Muscle layer of duodenum (tissue), 2 donors: ENCODE data around the gene HTT.

Source experiments
- H3K27ac ChIP-seq: one replicate; pipeline ENCODE4 v1.7.0; 2013; ENCODE audit warnings: mild to moderate bottlenecking, low read length
- H3K27me3 ChIP-seq: one replicate; pipeline ENCODE4 v1.7.0; 2013; ENCODE audit warnings: low read depth, mild to moderate bottlenecking, control low read depth, low read length
- H3K36me3 ChIP-seq, 2 donors: one replicate each; pipeline ENCODE4 v1.7.0; 2013; ENCODE audit warnings: low read length in 2 of 2, control low read depth in 1 of 2, mild to moderate bottlenecking in 1 of 2; ENCODE audit not compliant: insufficient read depth in 2 of 2, control insufficient read depth in 1 of 2
- H3K4me1 ChIP-seq, 2 donors: one replicate each; pipeline ENCODE4 v1.7.0; 2013; ENCODE audit warnings: low read length in 2 of 2, mild to moderate bottlenecking in 2 of 2, control low read depth in 1 of 2, moderate library complexity in 1 of 2; ENCODE audit not compliant: insufficient read depth in 2 of 2, control insufficient read depth in 1 of 2
- H3K4me3 ChIP-seq, 2 donors: one replicate each; pipeline ENCODE4 v1.7.0; 2013; ENCODE audit warnings: low read length in 2 of 2, low read depth in 1 of 2, mild to moderate bottlenecking in 1 of 2
- H3K9me3 ChIP-seq, 2 donors: one replicate each; pipeline ENCODE4 v1.7.0; 2013; ENCODE audit warnings: low read length in 2 of 2, control low read depth in 1 of 2, mild to moderate bottlenecking in 1 of 2; ENCODE audit not compliant: control insufficient read depth in 1 of 2
- donor health status: healthy.

Gene HTT

GRCh38 chr4:3234171-3235029 is 159.9 kb downstream of the HTT start:
- Histone ChIP-seq H3K4me1 (no peaks in the 10 kb centered on the region), H3K4me3 (no peak overlapping the region), H3K9me3 (no peaks in the 10 kb centered on the region), H3K27me3 (no peaks in the 10 kb centered on the region), H3K27ac (no peak overlapping the region), H3K36me3 (peaks cover 54 to 94% of the 10 kb centered on the region in 2 donors)

- no peaks in the 10 kb centered on the region for H3K9me3 ChIP-seq
- H3K27me3 ChIP-seq: no peaks in the 10 kb centered on the region
- H3K36me3 ChIP-seq: peaks cover 50 to 94% of the 10 kb centered on the region in 2 donors
- H3K4me1 ChIP-seq: no peaks in the 10 kb centered on the region
- H3K4me3 ChIP-seq: no peak overlapping the region
- H3K27ac ChIP-seq: no peak overlapping the region
Measured at GRCh38 chr4:3235030-3235345, 160.5 kb downstream of the HTT start.

GRCh38 chr4:3235581-3235980 is 161.1 kb downstream of the HTT start:
- Histone ChIP-seq H3K27me3 (no peaks in the 10 kb centered on the region), H3K4me1 (peaks cover under 1 to 2% of the 10 kb centered on the region in 2 donors), H3K27ac (no peak overlapping the region), H3K9me3 (no peaks in the 10 kb centered on the region), H3K4me3 (no peak overlapping the region), H3K36me3 (peaks cover 44 to 92% of the 10 kb centered on the region in 2 donors)

GRCh38 chr4:3236326-3236878 is 161.9 kb downstream of the HTT start:
- Histone ChIP-seq H3K27me3 (no peaks in the 10 kb centered on the region), H3K4me3 (no peak overlapping the region), H3K27ac (no peak overlapping the region), H3K9me3 (no peaks in the 10 kb centered on the region), H3K36me3 (peaks cover 36 to 83% of the 10 kb centered on the region in 2 donors), H3K4me1 (peaks cover 4 to 10% of the 10 kb centered on the region in 2 donors)

GRCh38 chr4:3237266-3237665 is 162.8 kb downstream of the HTT start:
- H3K27ac ChIP-seq: no peak overlapping the region
- no peaks in the 10 kb centered on the region for H3K9me3 ChIP-seq
- peaks cover 29 to 76% of the 10 kb centered on the region in 2 donors for H3K36me3 ChIP-seq
- H3K4me1 ChIP-seq: peaks cover 4 to 13% of the 10 kb centered on the region in 2 donors
- H3K27me3 ChIP-seq: no peaks in the 10 kb centered on the region
- no peak overlapping the region for H3K4me3 ChIP-seq

- Histone ChIP-seq H3K9me3 (no peaks in the 10 kb centered on the region), H3K36me3 (peaks cover 23 to 69% of the 10 kb centered on the region in 2 donors), H3K27ac (no peak overlapping the region), H3K4me1 (peaks cover 4 to 13% of the 10 kb centered on the region in 2 donors), H3K4me3 (no peak overlapping the region), H3K27me3 (no peaks in the 10 kb centered on the region)
Measured at GRCh38 chr4:3237712-3238560, 163.5 kb downstream of the HTT start.

- Histone ChIP-seq H3K4me1 (peaks cover 4 to 13% of the 10 kb centered on the region in 2 donors), H3K9me3 (no peaks in the 10 kb centered on the region), H3K27me3 (no peaks in the 10 kb centered on the region), H3K27ac (no peak overlapping the region), H3K36me3 (peaks cover 15 to 61% of the 10 kb centered on the region in 2 donors), H3K4me3 (no peak overlapping the region)
Measured at GRCh38 chr4:3238721-3239120, 164.2 kb downstream of the HTT start.

GRCh38 chr4:3239303-3239702 is 164.8 kb downstream of the HTT start:
- H3K4me1 ChIP-seq: peaks cover 4 to 13% of the 10 kb centered on the region in 2 donors
- H3K27ac ChIP-seq: no peak overlapping the region
- H3K36me3 ChIP-seq: peaks cover 12 to 55% of the 10 kb centered on the region in 2 donors
- H3K9me3 ChIP-seq: no peaks in the 10 kb centered on the region
- no peak overlapping the region for H3K4me3 ChIP-seq
- H3K27me3 ChIP-seq: no peaks in the 10 kb centered on the region

GRCh38 chr4:3239998-3240920 is 165.8 kb downstream of the HTT start:
- Histone ChIP-seq H3K27ac (no peak overlapping the region), H3K36me3 (peaks cover 9 to 46% of the 10 kb centered on the region in 2 donors), H3K4me1 (peaks cover 4 to 13% of the 10 kb centered on the region in 2 donors), H3K9me3 (no peaks in the 10 kb centered on the region), H3K27me3 (no peaks in the 10 kb centered on the region), H3K4me3 (no peak overlapping the region)

- Histone ChIP-seq H3K9me3 (no peaks in the 10 kb centered on the region), H3K4me3 (no peak overlapping the region), H3K4me1 (peaks cover 4 to 13% of the 10 kb centered on the region in 2 donors), H3K27ac (no peak overlapping the region), H3K27me3 (no peaks in the 10 kb centered on the region), H3K36me3 (peaks cover 6 to 38% of the 10 kb centered on the region in 2 donors)
Measured at GRCh38 chr4:3240936-3241522, 166.5 kb downstream of the HTT start.
